ENCODE measurements around the gene MYO5B. TPM values are rescaled to one million over a fixed set of nuclear protein-coding genes. Genes with fewer than 3 reads are reported as not detected.
"Not testable (repeated sequence)": the region's sequence is repeated elsewhere in the genome, so short reads cannot be mapped to it uniquely, and the experiment has no call there.

Gene MYO5B
- total and polyA plus RNA-seq, 2 donors (not counting 1 experiment from before 2014, with no cell fraction given) = 0.30 to 1.7 TPM

GRCh38 chr18:49795612-49796552 lies 399.1 kb downstream of the MYO5B start:
- no peak for DNase-seq
- H4K20me1 ChIP-seq (ENCODE audit: control insufficient read depth, insufficient read depth, low read length, poor library complexity, severe bottlenecking) = no peaks in the 10 kb centered on the region
- no peak overlapping the region for H3K9ac ChIP-seq (ENCODE audit: low read length)
- H2AFZ ChIP-seq (ENCODE audit: insufficient read depth, low read depth, low read length, poor library complexity, severe bottlenecking) = no peak overlapping the region
- H3K27ac ChIP-seq (ENCODE audit: low read length in 2 of 2) = no peak overlapping the region
- no CpG with 5 or more reads among the region's 7 CpGs for WGBS (ENCODE audit: insufficient coverage)
- Mint-ChIP-seq H3K4me3 (no peak overlapping the region), H3K27ac (no peak overlapping the region), H3K4me1 (no peaks in the 10 kb centered on the region), H3K9me3 (ENCODE audit: insufficient read depth) (no peaks in the 10 kb centered on the region), H3K27me3 (no peaks in the 10 kb centered on the region)
- no peaks in the 10 kb centered on the region for H3K4me1 ChIP-seq (ENCODE audit: control insufficient read depth in 2 of 2, insufficient read depth in 2 of 2, low read length in 2 of 2)
- no peaks in the 10 kb centered on the region for H3K27me3 ChIP-seq (replicated peaks in 1 of 4; ENCODE audit: control extremely low read depth in 1 of 4, control insufficient read depth in 3 of 4, insufficient read depth in 4 of 4, low read length in 3 of 4)
- ChIA-PET CTCF (no interaction called here), POLR2A (no interaction called here)
- H3K4me2 ChIP-seq (replicated peaks; ENCODE audit: low read depth, low read length, poor library complexity, severe bottlenecking) = no peak overlapping the region
- intact Hi-C loops (cut with micrococcal nuclease) = no loop called here
- no peaks in the 10 kb centered on the region for H3K79me2 ChIP-seq (ENCODE audit: control insufficient read depth, insufficient read depth, low read length)
- no peak overlapping the region for H3K4me3 ChIP-seq (ENCODE audit: control extremely low read depth in 1 of 5, extremely low read depth in 1 of 5, insufficient read depth in 1 of 5, low read depth in 2 of 5, low read length in 4 of 5)
- no peak for ATAC-seq (ENCODE audit: low read depth)
- TF ChIP-seq, protein P1, sequence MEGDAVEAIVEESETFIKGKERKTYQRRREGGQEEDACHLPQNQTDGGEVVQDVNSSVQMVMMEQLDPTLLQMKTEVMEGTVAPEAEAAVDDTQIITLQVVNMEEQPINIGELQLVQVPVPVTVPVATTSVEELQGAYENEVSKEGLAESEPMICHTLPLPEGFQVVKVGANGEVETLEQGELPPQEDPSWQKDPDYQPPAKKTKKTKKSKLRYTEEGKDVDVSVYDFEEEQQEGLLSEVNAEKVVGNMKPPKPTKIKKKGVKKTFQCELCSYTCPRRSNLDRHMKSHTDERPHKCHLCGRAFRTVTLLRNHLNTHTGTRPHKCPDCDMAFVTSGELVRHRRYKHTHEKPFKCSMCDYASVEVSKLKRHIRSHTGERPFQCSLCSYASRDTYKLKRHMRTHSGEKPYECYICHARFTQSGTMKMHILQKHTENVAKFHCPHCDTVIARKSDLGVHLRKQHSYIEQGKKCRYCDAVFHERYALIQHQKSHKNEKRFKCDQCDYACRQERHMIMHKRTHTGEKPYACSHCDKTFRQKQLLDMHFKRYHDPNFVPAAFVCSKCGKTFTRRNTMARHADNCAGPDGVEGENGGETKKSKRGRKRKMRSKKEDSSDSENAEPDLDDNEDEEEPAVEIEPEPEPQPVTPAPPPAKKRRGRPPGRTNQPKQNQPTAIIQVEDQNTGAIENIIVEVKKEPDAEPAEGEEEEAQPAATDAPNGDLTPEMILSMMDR (IDR thresholded peaks at IDR 0.05) = no peak
- TF ChIP-seq EZH2 (IDR thresholded peaks at IDR 0.05; ENCODE audit: borderline replicate concordance, insufficient read depth, low read depth, low read length, poor library complexity, severe bottlenecking) = no peak
- peaks cover 1 to 15% of the 10 kb centered on the region in 2 experiments for H3K36me3 ChIP-seq (replicated peaks in 1 of 2; ENCODE audit: control extremely low read depth in 1 of 2, control insufficient read depth in 1 of 2, extremely low read depth in 1 of 2, insufficient read depth in 2 of 2, low read length in 1 of 2)
- no peaks in the 10 kb centered on the region for H3K9me3 ChIP-seq (ENCODE audit: control extremely low read depth in 1 of 3, control insufficient read depth in 2 of 3, insufficient read depth in 1 of 3, low read length in 2 of 3)

DNA sequence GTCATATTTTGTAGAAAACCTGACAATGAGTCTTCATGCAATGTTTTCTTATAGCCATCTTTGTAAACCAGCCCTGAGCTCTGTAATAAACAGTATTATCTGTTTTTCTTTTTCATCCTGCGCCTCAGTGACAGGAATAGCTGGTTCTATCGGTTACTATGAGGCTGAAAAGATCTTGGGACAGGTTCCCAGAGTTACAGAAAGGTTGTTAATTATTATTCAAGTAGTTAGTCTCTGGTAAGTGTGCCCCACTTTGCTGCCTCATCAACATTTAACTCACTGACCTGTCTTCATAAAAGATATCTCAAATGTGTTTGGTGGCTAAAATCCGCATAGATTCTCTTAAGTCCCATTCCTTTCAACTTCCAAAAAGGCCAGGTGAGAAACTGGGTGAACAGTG lies 400.2 kb downstream of the MYO5B start:
- H3K27ac Mint-ChIP-seq = no peak overlapping the region
- intact Hi-C loops (cut with micrococcal nuclease) = no loop called here
- ATAC-seq (ENCODE audit: low read depth) (no peak), DNase-seq (no peak)
- no peaks in the 10 kb centered on the region for H3K27me3 Mint-ChIP-seq
- H3K9ac ChIP-seq (ENCODE audit: low read length) = no peak overlapping the region
- H3K36me3 ChIP-seq (replicated peaks in 1 of 2; ENCODE audit: control extremely low read depth in 1 of 2, control insufficient read depth in 1 of 2, extremely low read depth in 1 of 2, insufficient read depth in 2 of 2, low read length in 1 of 2) = peaks cover 4 to 26% of the 10 kb centered on the region in 2 experiments
- H3K27ac ChIP-seq (ENCODE audit: low read length in 2 of 2) = no peak overlapping the region
- no peak overlapping the region for H2AFZ ChIP-seq (ENCODE audit: insufficient read depth, low read depth, low read length, poor library complexity, severe bottlenecking)
- CTCF ChIA-PET = no interaction called here
- no peaks in the 10 kb centered on the region for H3K9me3 Mint-ChIP-seq (ENCODE audit: insufficient read depth)
- no peaks in the 10 kb centered on the region for H3K4me1 ChIP-seq (ENCODE audit: control insufficient read depth in 2 of 2, insufficient read depth in 2 of 2, low read length in 2 of 2)
- no peaks in the 10 kb centered on the region for H3K9me3 ChIP-seq (ENCODE audit: control extremely low read depth in 1 of 3, control insufficient read depth in 2 of 3, insufficient read depth in 1 of 3, low read length in 2 of 3)
- H3K27me3 ChIP-seq (replicated peaks in 1 of 4; ENCODE audit: control extremely low read depth in 1 of 4, control insufficient read depth in 3 of 4, insufficient read depth in 4 of 4, low read length in 3 of 4) = no peaks in the 10 kb centered on the region
- H3K4me2 ChIP-seq (replicated peaks; ENCODE audit: low read depth, low read length, poor library complexity, severe bottlenecking) = no peak overlapping the region
- H4K20me1 ChIP-seq (ENCODE audit: control insufficient read depth, insufficient read depth, low read length, poor library complexity, severe bottlenecking) = no peaks in the 10 kb centered on the region
- POLR2A ChIA-PET = no interaction called here
- no peaks in the 10 kb centered on the region for H3K79me2 ChIP-seq (ENCODE audit: control insufficient read depth, insufficient read depth, low read length)
- no CpG with 5 or more reads among the region's 3 CpGs for WGBS (ENCODE audit: insufficient coverage)
- TF ChIP-seq EZH2 (IDR thresholded peaks at IDR 0.05; ENCODE audit: borderline replicate concordance, insufficient read depth, low read depth, low read length, poor library complexity, severe bottlenecking) = no peak
- TF ChIP-seq, protein P1 (IDR thresholded peaks at IDR 0.05) = no peak
- H3K4me3 ChIP-seq (ENCODE audit: control extremely low read depth in 1 of 5, extremely low read depth in 1 of 5, insufficient read depth in 1 of 5, low read depth in 2 of 5, low read length in 4 of 5) = no peak overlapping the region
- H3K4me1 Mint-ChIP-seq = no peaks in the 10 kb centered on the region
- no peak overlapping the region for H3K4me3 Mint-ChIP-seq

- H3K4me3 Mint-ChIP-seq; CTCF ChIA-PET; H3K27me3 ChIP-seq (replicated peaks in 1 of 4; ENCODE audit: control extremely low read depth in 1 of 4, control insufficient read depth in 3 of 4, insufficient read depth in 4 of 4, low read length in 3 of 4); H3K9ac ChIP-seq (ENCODE audit: low read length); H3K27me3 Mint-ChIP-seq; H3K27ac Mint-ChIP-seq; H3K27ac ChIP-seq (ENCODE audit: low read length in 2 of 2); H3K4me1 ChIP-seq (ENCODE audit: control insufficient read depth in 2 of 2, insufficient read depth in 2 of 2, low read length in 2 of 2); H4K20me1 ChIP-seq (ENCODE audit: control insufficient read depth, insufficient read depth, low read length, poor library complexity, severe bottlenecking); H3K9me3 ChIP-seq (ENCODE audit: control extremely low read depth in 1 of 3, control insufficient read depth in 2 of 3, insufficient read depth in 1 of 3, low read length in 2 of 3); H3K4me1 Mint-ChIP-seq; intact Hi-C loops (cut with micrococcal nuclease); DNase-seq; H2AFZ ChIP-seq (ENCODE audit: insufficient read depth, low read depth, low read length, poor library complexity, severe bottlenecking); POLR2A ChIA-PET; H3K79me2 ChIP-seq (ENCODE audit: control insufficient read depth, insufficient read depth, low read length); ATAC-seq (ENCODE audit: low read depth); H3K4me3 ChIP-seq (ENCODE audit: control extremely low read depth in 1 of 5, extremely low read depth in 1 of 5, insufficient read depth in 1 of 5, low read depth in 2 of 5, low read length in 4 of 5); H3K9me3 Mint-ChIP-seq (ENCODE audit: insufficient read depth); H3K4me2 ChIP-seq (replicated peaks; ENCODE audit: low read depth, low read length, poor library complexity, severe bottlenecking): not testable (repeated sequence)
- peaks cover 10 to 26% of the 10 kb centered on the region in 2 experiments for H3K36me3 ChIP-seq (replicated peaks in 1 of 2; ENCODE audit: control extremely low read depth in 1 of 2, control insufficient read depth in 1 of 2, extremely low read depth in 1 of 2, insufficient read depth in 2 of 2, low read length in 1 of 2)
- WGBS (ENCODE audit: insufficient coverage) = 100% methylated on average over 2 of the region's 8 CpGs
These were observed 405.3 kb downstream of the MYO5B start for GRCh38 chr18:49789560-49790134.

Measured in B cell (primary cell).